Hepatocyte (in vitro differentiated cells): ENCODE measurements around the gene PRDM9. TPM values are rescaled to one million over a fixed set of nuclear protein-coding genes. Genes with fewer than 3 reads are reported as not detected.
"Not testable (repeated sequence)": the region's sequence is repeated elsewhere in the genome, so short reads cannot be mapped to it uniquely, and the experiment has no call there.

Experiments used
- DNase-seq: peaks from one replicate; pipeline ENCODE4 v3.0.0-alpha.2; 2016; ENCODE audit warnings: low spot score
- H2AFZ ChIP-seq: fragments of 200-600 bp; sonication (generic); 2 replicates; pipeline ENCODE4 v1.6.0; 2016; ENCODE audit warnings: antibody characterized with exemption, mild to moderate bottlenecking
- H3K27ac ChIP-seq: fragments of 200-600 bp; sonication (generic); 2 replicates; pipeline ENCODE4 v1.5.1; 2016; ENCODE audit warnings: mild to moderate bottlenecking
- H3K27me3 ChIP-seq: fragments of 200-600 bp; sonication (generic); 2 replicates; pipeline ENCODE4 v1.6.1; 2016
- H3K36me3 ChIP-seq: fragments of 200-600 bp; sonication (generic); replicated peaks from 2 replicates; pipeline ENCODE4 v1.5.1; 2016; ENCODE audit warnings: low read depth; ENCODE audit not compliant: insufficient read depth
- H3K4me1 ChIP-seq: fragments of 200-600 bp; sonication (generic); 2 replicates; pipeline ENCODE4 v1.5.1; 2016; ENCODE audit warnings: mild to moderate bottlenecking, moderate library complexity; ENCODE audit not compliant: insufficient read depth
- H3K4me2 ChIP-seq: fragments of 200-600 bp; sonication (generic); 2 replicates; pipeline ENCODE4 v1.6.0; 2016
- H3K4me3 ChIP-seq: fragments of 200-600 bp; sonication (generic); 2 replicates; pipeline ENCODE4 v1.5.1; 2016; ENCODE audit warnings: mild to moderate bottlenecking
- H3K79me2 ChIP-seq: fragments of 200-600 bp; sonication (generic); 2 replicates; pipeline ENCODE4 v1.6.0; 2017; ENCODE audit warnings: mild to moderate bottlenecking
- H3K9me2 ChIP-seq: fragments of 200-600 bp; sonication (generic); replicated peaks from 2 replicates; pipeline ENCODE4 v1.6.0; 2017; ENCODE audit warnings: mild to moderate bottlenecking; ENCODE audit not compliant: insufficient read depth
- H3K9me3 ChIP-seq: fragments of 200-600 bp; sonication (generic); 2 replicates; pipeline ENCODE4 v1.5.1; 2016; ENCODE audit warnings: low read depth, mild to moderate bottlenecking
- H4K20me1 ChIP-seq: fragments of 200-600 bp; sonication (generic); 2 replicates; pipeline ENCODE4 v1.6.0; 2016; ENCODE audit warnings: mild to moderate bottlenecking; ENCODE audit not compliant: insufficient read depth, poor library complexity, severe bottlenecking
- EZH2 ChIP-seq: fragments of 200-600 bp; sonication (generic); IDR thresholded peaks from 2 replicates; pipeline ENCODE4 v1.6.1; 2016; ENCODE audit warnings: antibody characterized with exemption, mild to moderate bottlenecking, borderline replicate concordance
- EZH2phosphoT487 ChIP-seq: fragments of 200-600 bp; sonication (generic); IDR thresholded peaks from one replicate; pipeline ENCODE4 v1.6.1; 2018; ENCODE audit warnings: antibody characterized with exemption, mild to moderate bottlenecking, low read depth, moderate library complexity; ENCODE audit not compliant: unreplicated experiment, severe bottlenecking
- WGBS: methylation state at CpG from one replicate; pipeline ENCODE4 v1.1.6; 2016; ENCODE audit warnings: low lambda C conversion rate; ENCODE audit errors: missing lambda C conversion rate; 5-methylcytosine and 5-hydroxymethylcytosine counted together
- polyA plus RNA-seq: library from polyadenylated mRNA; unstranded; fragments of >200 nt; fragmentation: Nextera tagmentation; extraction: Ambion mirVana; gene quantifications from 2 replicates; pipeline ENCODE4 v1.2.1, GENCODE V29; 2016
- total RNA-seq: library from RNA; depleted of rRNA; stranded (reverse); fragments of >200 nt; gene quantifications from 2 replicates; pipeline ENCODE4 v1.2.3, GENCODE V29; 2014
- TF ChIP-seq, protein P1 (sequence below): fragments of 200-600 bp; sonication (generic); IDR thresholded peaks from 2 replicates; pipeline ENCODE4 v1.5.1; 2016; ENCODE audit warnings: antibody characterized with exemption, mild to moderate bottlenecking; ENCODE audit not compliant: poor library complexity

Gene PRDM9
- total and polyA plus RNA-seq, 2 experiments from 2014 or later = not detected

DNA sequence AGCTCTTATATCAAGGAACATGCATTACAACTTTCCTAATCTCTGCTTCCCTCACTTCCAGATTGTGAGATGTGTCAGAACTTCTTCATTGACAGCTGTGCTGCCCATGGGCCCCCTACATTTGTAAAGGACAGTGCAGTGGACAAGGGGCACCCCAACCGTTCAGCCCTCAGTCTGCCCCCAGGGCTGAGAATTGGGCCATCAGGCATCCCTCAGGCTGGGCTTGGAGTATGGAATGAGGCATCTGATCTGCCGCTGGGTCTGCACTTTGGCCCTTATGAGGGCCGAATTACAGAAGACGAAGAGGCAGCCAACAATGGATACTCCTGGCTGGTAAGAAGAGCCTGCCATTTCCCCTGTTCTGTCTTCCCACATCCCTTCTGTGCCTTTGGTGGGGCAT, 15.1 kb downstream of the PRDM9 start:
- Histone ChIP-seq H3K4me3 (no peak overlapping the region), H3K36me3 (no peaks in the 10 kb centered on the region), H3K27me3 (no peaks in the 10 kb centered on the region), H2AFZ (no peak overlapping the region), H3K79me2 (no peaks in the 10 kb centered on the region), H3K4me1 (no peaks in the 10 kb centered on the region), H3K4me2 (no peak overlapping the region), H3K27ac (no peak overlapping the region), H3K9me3 (no peaks in the 10 kb centered on the region), H4K20me1 (no peaks in the 10 kb centered on the region), H3K9me2 (no peaks in the 10 kb centered on the region)
- 93% methylated on average over 4 of the region's 4 CpGs for WGBS
- TF ChIP-seq EZH2phosphoT487 (no peak), EZH2 (no peak)
- TF ChIP-seq, protein P1, sequence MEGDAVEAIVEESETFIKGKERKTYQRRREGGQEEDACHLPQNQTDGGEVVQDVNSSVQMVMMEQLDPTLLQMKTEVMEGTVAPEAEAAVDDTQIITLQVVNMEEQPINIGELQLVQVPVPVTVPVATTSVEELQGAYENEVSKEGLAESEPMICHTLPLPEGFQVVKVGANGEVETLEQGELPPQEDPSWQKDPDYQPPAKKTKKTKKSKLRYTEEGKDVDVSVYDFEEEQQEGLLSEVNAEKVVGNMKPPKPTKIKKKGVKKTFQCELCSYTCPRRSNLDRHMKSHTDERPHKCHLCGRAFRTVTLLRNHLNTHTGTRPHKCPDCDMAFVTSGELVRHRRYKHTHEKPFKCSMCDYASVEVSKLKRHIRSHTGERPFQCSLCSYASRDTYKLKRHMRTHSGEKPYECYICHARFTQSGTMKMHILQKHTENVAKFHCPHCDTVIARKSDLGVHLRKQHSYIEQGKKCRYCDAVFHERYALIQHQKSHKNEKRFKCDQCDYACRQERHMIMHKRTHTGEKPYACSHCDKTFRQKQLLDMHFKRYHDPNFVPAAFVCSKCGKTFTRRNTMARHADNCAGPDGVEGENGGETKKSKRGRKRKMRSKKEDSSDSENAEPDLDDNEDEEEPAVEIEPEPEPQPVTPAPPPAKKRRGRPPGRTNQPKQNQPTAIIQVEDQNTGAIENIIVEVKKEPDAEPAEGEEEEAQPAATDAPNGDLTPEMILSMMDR = no peak
- DNase-seq = no peak

DNA sequence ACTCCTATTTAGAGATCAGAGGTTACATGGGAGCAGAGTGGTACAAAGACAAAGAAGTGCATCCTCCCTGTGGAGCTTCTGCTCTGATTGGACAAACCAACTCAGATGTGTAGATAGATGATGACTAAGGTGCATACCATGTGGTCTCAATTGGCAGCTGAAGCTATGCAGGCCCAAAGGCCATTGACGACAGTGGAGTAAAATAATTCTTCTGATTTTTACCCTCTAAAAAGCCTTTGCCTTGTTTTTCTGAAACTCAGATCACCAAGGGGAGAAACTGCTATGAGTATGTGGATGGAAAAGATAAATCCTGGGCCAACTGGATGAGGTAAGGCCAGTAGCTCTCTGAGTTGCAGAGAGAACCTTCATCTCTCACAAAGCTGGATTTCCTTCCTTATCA, 15.6 kb downstream of the PRDM9 start:
- H3K4me2 ChIP-seq = no peak overlapping the region
- H3K27ac ChIP-seq = no peak overlapping the region
- H3K27me3 ChIP-seq = no peaks in the 10 kb centered on the region
- 92% methylated on average over 1 of the region's 1 CpG for WGBS
- TF ChIP-seq EZH2 (no peak), EZH2phosphoT487 (no peak)
- TF ChIP-seq, protein P1 = no peak
- H3K4me3 ChIP-seq = no peak overlapping the region
- no peaks in the 10 kb centered on the region for H3K79me2 ChIP-seq
- H3K4me1 ChIP-seq = no peaks in the 10 kb centered on the region
- no peak for DNase-seq
- H3K9me2 ChIP-seq = no peaks in the 10 kb centered on the region
- no peaks in the 10 kb centered on the region for H3K36me3 ChIP-seq
- H4K20me1 ChIP-seq = no peaks in the 10 kb centered on the region
- H3K9me3 ChIP-seq = no peaks in the 10 kb centered on the region
- no peak overlapping the region for H2AFZ ChIP-seq

DNA sequence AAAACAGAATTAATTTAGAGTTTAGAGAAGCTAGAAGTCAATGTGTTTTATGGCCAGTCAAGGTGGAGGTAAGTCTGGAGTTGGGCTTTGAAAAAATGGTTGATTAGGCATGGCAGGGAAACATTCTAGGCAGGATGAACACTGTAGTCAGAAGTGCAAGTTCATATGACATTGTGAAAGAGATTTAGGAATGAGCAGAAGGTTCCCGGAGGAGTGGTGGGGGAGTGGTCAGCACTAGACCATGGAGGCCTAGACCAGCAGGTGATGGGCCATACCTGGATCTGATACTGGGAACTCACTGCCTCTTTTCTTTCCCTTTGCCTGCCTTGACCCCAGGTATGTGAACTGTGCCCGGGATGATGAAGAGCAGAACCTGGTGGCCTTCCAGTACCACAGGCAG, 16.6 kb downstream of the PRDM9 start:
- no peak for DNase-seq
- TF ChIP-seq, protein P1 = no peak
- TF ChIP-seq EZH2 = no peak
- no peak for TF ChIP-seq EZH2phosphoT487
- no peak overlapping the region for H3K27ac ChIP-seq
- WGBS = 81% methylated on average over 2 of the region's 2 CpGs
- H3K79me2 ChIP-seq = no peaks in the 10 kb centered on the region
- H3K9me2 ChIP-seq = no peaks in the 10 kb centered on the region
- no peaks in the 10 kb centered on the region for H3K9me3 ChIP-seq
- no peaks in the 10 kb centered on the region for H3K4me1 ChIP-seq
- no peaks in the 10 kb centered on the region for H4K20me1 ChIP-seq
- H3K4me2 ChIP-seq = no peak overlapping the region
- no peak overlapping the region for H3K4me3 ChIP-seq
- H2AFZ ChIP-seq = no peak overlapping the region
- H3K27me3 ChIP-seq = no peaks in the 10 kb centered on the region
- H3K36me3 ChIP-seq = no peaks in the 10 kb centered on the region

DNA sequence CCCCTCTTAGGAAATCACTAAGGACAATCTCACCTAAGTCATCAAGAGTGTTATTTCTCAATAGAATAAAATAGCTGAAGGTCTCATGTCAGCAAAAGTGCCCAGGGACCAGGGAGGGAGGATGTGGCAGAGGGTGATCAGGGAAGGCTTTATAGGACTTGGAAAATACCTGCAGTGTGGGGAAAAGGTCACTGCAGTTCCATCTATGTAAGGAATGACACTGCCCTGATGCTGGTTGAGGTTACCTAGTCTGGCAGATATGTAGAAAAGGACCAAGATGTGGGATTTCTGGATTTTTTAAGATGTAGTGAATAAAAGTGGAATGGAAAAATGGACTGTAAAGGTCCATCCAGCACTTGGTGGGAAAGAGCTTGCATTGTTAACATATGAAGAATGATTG, 18.3 kb downstream of the PRDM9 start:
- H3K27me3 ChIP-seq = no peaks in the 10 kb centered on the region
- no peaks in the 10 kb centered on the region for H3K9me3 ChIP-seq
- no peak for DNase-seq
- TF ChIP-seq EZH2phosphoT487 (no peak), EZH2 (no peak)
- TF ChIP-seq, protein P1 = no peak
- no peak overlapping the region for H3K4me3 ChIP-seq
- H3K79me2 ChIP-seq = no peaks in the 10 kb centered on the region
- H3K4me2 ChIP-seq = no peak overlapping the region
- H3K27ac ChIP-seq = no peak overlapping the region
- H3K4me1 ChIP-seq = no peaks in the 10 kb centered on the region
- H3K9me2 ChIP-seq = no peaks in the 10 kb centered on the region
- no peak overlapping the region for H2AFZ ChIP-seq
- no peaks in the 10 kb centered on the region for H3K36me3 ChIP-seq
- no peaks in the 10 kb centered on the region for H4K20me1 ChIP-seq

DNA sequence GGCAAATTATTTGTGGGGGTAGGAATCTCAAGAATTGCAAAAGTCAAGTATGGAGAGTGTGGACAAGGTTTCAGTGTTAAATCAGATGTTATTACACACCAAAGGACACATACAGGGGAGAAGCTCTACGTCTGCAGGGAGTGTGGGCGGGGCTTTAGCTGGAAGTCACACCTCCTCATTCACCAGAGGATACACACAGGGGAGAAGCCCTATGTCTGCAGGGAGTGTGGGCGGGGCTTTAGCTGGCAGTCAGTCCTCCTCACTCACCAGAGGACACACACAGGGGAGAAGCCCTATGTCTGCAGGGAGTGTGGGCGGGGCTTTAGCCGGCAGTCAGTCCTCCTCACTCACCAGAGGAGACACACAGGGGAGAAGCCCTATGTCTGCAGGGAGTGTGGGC, 19.2 kb downstream of the PRDM9 start:
- H3K79me2 ChIP-seq, H3K4me1 ChIP-seq, H2AFZ ChIP-seq, DNase-seq, H3K9me3 ChIP-seq, H3K27ac ChIP-seq, H3K4me2 ChIP-seq, H3K36me3 ChIP-seq, H4K20me1 ChIP-seq, H3K27me3 ChIP-seq, H3K9me2 ChIP-seq, H3K4me3 ChIP-seq: not testable (repeated sequence)
- WGBS = 88% methylated on average over 2 of the region's 5 CpGs
